SK-MEL-5 (cell line): Measurements from ENCODE around the gene RAI14. TPM values are rescaled to one million over a fixed set of nuclear protein-coding genes. Genes with fewer than 3 reads are reported as not detected.

Source experiments
- DNase-seq: peaks from one replicate; pipeline ENCODE4 v3.0.0-alpha.2; 2016; ENCODE audit warnings: low read depth, low spot score
- in situ Hi-C: cut with HindIII; loops from 2 replicates; pipeline ENCODE4 v1.10.0; 2016; ENCODE audit warnings: low sequenced_read_pairs, high pct_unique_total_duplicates, low pct_unique_long_range_greater_than_20kb
- total RNA-seq: library from RNA; depleted of rRNA; stranded (reverse); fragments of >200 nt; shearing (Covaris generic); gene quantifications from 2 replicates; pipeline ENCODE4 v1.2.3, GENCODE V29; 2014

The RAI14 gene
- total RNA-seq, 1 experiment from 2014 or later = 45.1 TPM

GRCh38 chr5:34630596-34630995, 25.5 kb upstream of the RAI14 start:
- in situ Hi-C loops = no loop called here
- no peak for DNase-seq

- DNase-seq = no peak
- in situ Hi-C loops = no loop called here
These were observed 23.2 kb upstream of the RAI14 start for GRCh38 chr5:34632807-34633422.

- in situ Hi-C loops = no loop called here
- no peak for DNase-seq
These were observed 16.1 kb upstream of the RAI14 start for GRCh38 chr5:34639852-34640626.

- in situ Hi-C loops = no loop called here
- DNase-seq = no peak
These were observed 7.9 kb upstream of the RAI14 start for GRCh38 chr5:34648039-34648839.

GRCh38 chr5:34648840-34649158, 7.3 kb upstream of the RAI14 start:
- DNase-seq = no peak
- in situ Hi-C loops = no loop called here

- in situ Hi-C loops = no loop called here
- DNase-seq = no peak
These were observed 4.3 kb upstream of the RAI14 start for GRCh38 chr5:34651791-34652190.

- in situ Hi-C loops = no loop called here
- DNase-seq = no peak
These were observed 3.7 kb upstream of the RAI14 start for GRCh38 chr5:34652466-34652865.

GRCh38 chr5:34652914-34653313, 3.2 kb upstream of the RAI14 start:
- in situ Hi-C loops = no loop called here
- DNase-seq = no peak

- no peak for DNase-seq
- in situ Hi-C loops = no loop called here
These were observed 2.4 kb upstream of the RAI14 start for GRCh38 chr5:34653708-34654107.

- in situ Hi-C loops = no loop called here
- peak; percentile 76 for DNase-seq
These were observed 655 bp upstream of the RAI14 start for GRCh38 chr5:34655354-34655991.

GRCh38 chr5:34656700-34657273, 659 bp downstream of the RAI14 start:
- DNase-seq = no peak
- in situ Hi-C loops = no loop called here

GRCh38 chr5:34657274-34657921, 1.3 kb downstream of the RAI14 start:
- in situ Hi-C loops = no loop called here
- DNase-seq = peak; percentile 39

GRCh38 chr5:34657988-34658387, 1.9 kb downstream of the RAI14 start:
- in situ Hi-C loops = no loop called here

GRCh38 chr5:34659168-34659567, 3.0 kb downstream of the RAI14 start:
- no peak for DNase-seq
- in situ Hi-C loops = no loop called here

More at GRCh38 chr5:34657988-34658387, 1.9 kb downstream of the RAI14 start:
- DNase-seq = peak; percentile 35

GRCh38 chr5:34660444-34660843, 4.3 kb downstream of the RAI14 start:
- in situ Hi-C loops = no loop called here
- no peak for DNase-seq

- no peak for DNase-seq
- in situ Hi-C loops = no loop called here
These were observed 7.8 kb downstream of the RAI14 start for GRCh38 chr5:34663771-34664496.
